Adrenal gland (tissue), 12 donors: ENCODE data around the gene ABCA13. TPM values are rescaled to one million over a fixed set of nuclear protein-coding genes. Genes with fewer than 3 reads are reported as not detected.
A peak's percentile ranks its signal among the peaks of the same experiment; 100 is the strongest.

ENCODE experiments used
- DNase-seq, 7 donors: peaks; one replicate each; pipeline ENCODE4 v3.0.0-alpha.2; 2019 to 2020
- H3K27ac ChIP-seq, 5 donors: fragments of 200-600 bp; sonication (generic) in 4 of 5; 1 replicate in 3 of 5; 2 replicates in 2 of 5; pipeline versions ENCODE4 v1.5.1 to v1.8.0; 2016 to 2020; ENCODE audit warnings: mild to moderate bottlenecking in 1 of 5
- H3K27me3 ChIP-seq: fragments of 200-600 bp; 2 replicates; pipeline ENCODE4 v1.8.0; 2021
- H3K36me3 ChIP-seq, 2 donors: fragments of 200-600 bp; replicated peaks in 1 of 2; 1 replicate in 1 of 2; 2 replicates in 1 of 2; pipeline versions ENCODE4 v1.5.1 to v1.8.0; 2018 to 2022
- H3K4me1 ChIP-seq, 2 donors: fragments of 200-600 bp; replicated peaks in 1 of 2; 1 replicate in 1 of 2; 2 replicates in 1 of 2; pipeline versions ENCODE4 v1.5.1 to v1.8.0; 2018 to 2021
- H3K4me3 ChIP-seq, 4 donors: fragments of 200-600 bp; sonication (generic) in 3 of 4; one replicate each; pipeline ENCODE4 v1.5.1; 2016 to 2018
- H3K9me3 ChIP-seq, 3 donors: fragments of 200-600 bp; sonication (generic) in 1 of 3; replicated peaks in 1 of 3; 1 replicate in 2 of 3; 2 replicates in 1 of 3; pipeline versions ENCODE4 v1.5.1 to v1.8.0; 2016 to 2021
- POLR2A ChIP-seq, 2 donors: fragments of 450-650 bp; IDR thresholded peaks; one replicate each; pipeline ENCODE4 v1.6.1; 2017; ENCODE audit warnings: antibody characterized with exemption in 2 of 2, mild to moderate bottlenecking in 2 of 2, moderate library complexity in 1 of 2
- WGBS, 4 donors: extraction: QIAGEN DNeasy Blood & Tissue Kit in 2 of 4; methylation state at CpG; one replicate each; pipeline versions ENCODE4 v1.1.5 to v1.1.7; 2013 to 2017; 5-methylcytosine and 5-hydroxymethylcytosine counted together
- intact Hi-C, 2 donors: fragments of 100-400 bp; cut with DNase I; formaldehyde crosslinking; loops; one replicate each; pipeline versions ENCODE4 v1.14.1 to v1.15.0; 2022 to 2023
- polyA plus RNA-seq, 3 donors: library from polyadenylated mRNA; stranded (reverse); fragments of 200-250 nt in 2 of 3; fragments of 350-450 nt in 1 of 3; fragmentation: Illumina TruSeq in 1 of 3; extraction: RNeasy Lipid Tissue Mini Kit (QIAGEN cat#74804) in 1 of 3; gene quantifications; one replicate each; pipeline ENCODE4 v1.2.3, GENCODE V29; 2013 to 2014
- total RNA-seq, 9 donors: library from RNA; depleted of rRNA in 4 of 9; stranded (reverse); fragments of >200 nt in 4 of 9; fragments of 120-200 nt in 1 of 9; fragmentation: NEBNext Ultra II Directional in 1 of 9; extraction: Animal tissue kit (Norgen Biotek cat#: 25700) in 1 of 9; gene quantifications; one replicate each; pipeline versions ENCODE4 v1.1.0 to v1.2.4, GENCODE V29; 2013 to 2023
- TF ChIP-seq, protein P1 (sequence below), 6 experiments: fragments of 450-650 bp in 4 of 6; fragments of 200-600 bp in 2 of 6; sonication (generic) in 1 of 6; IDR thresholded peaks; 1 replicate in 5 of 6; 2 replicates in 1 of 6; pipeline versions ENCODE4 v1.5.1 to v1.8.0; 2016 to 2021; ENCODE audit warnings: antibody characterized with exemption in 6 of 6, mild to moderate bottlenecking in 2 of 6, moderate library complexity in 1 of 6
- donor health status: healthy with polysubstance abuse.
- donor health status: Bipolar disorder and iron deficiency.
- donor health status: DM: yes; HTN: yes; CAD: no.
- donor health status: DM: no; HTN: no; CAD: no.
- donor health status: DM: no; HTN: no; CAD: no.
- donor health status: DM: yes; HTN: yes; CAD: no.

ABCA13 gene
- total and polyA plus RNA-seq, 12 donors = 0.03 to 0.94 (median 0.09) TPM; not detected in 4

DNA sequence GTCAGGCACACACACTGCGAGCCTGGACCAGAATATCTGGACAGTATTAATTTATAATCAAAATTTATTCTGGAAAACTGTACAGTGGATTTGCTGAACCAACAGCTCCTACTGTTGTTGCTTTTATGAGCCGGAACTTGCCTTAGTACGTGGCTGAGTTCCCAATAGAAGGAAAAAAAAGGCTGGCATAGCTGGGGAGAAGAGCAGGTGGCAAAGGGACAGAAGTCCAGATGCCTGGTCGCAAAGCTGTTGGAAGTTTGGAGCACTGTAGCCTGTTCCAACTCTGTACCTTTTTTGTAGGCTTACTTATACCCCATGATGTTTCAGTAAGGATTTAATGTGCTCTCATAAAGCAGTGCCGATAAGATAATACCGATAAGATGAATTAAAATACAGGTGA is 333.8 kb downstream of the ABCA13 start:
- Histone ChIP-seq H3K36me3 (no peaks in the 10 kb centered on the region), H3K4me1 (no peaks in the 10 kb centered on the region), H3K9me3 (no peaks in the 10 kb centered on the region), H3K27me3 (no peaks in the 10 kb centered on the region), H3K27ac (no peak overlapping the region), H3K4me3 (no peak overlapping the region)
- 89 to 92% (median 90%) methylated on average over 6 of the region's 6 CpGs for WGBS, 4 donors
- TF ChIP-seq POLR2A (IDR thresholded peaks at IDR 0.05) = no peak
- TF ChIP-seq, protein P1, sequence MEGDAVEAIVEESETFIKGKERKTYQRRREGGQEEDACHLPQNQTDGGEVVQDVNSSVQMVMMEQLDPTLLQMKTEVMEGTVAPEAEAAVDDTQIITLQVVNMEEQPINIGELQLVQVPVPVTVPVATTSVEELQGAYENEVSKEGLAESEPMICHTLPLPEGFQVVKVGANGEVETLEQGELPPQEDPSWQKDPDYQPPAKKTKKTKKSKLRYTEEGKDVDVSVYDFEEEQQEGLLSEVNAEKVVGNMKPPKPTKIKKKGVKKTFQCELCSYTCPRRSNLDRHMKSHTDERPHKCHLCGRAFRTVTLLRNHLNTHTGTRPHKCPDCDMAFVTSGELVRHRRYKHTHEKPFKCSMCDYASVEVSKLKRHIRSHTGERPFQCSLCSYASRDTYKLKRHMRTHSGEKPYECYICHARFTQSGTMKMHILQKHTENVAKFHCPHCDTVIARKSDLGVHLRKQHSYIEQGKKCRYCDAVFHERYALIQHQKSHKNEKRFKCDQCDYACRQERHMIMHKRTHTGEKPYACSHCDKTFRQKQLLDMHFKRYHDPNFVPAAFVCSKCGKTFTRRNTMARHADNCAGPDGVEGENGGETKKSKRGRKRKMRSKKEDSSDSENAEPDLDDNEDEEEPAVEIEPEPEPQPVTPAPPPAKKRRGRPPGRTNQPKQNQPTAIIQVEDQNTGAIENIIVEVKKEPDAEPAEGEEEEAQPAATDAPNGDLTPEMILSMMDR (IDR thresholded peaks at IDR 0.05) = no peak
- intact Hi-C loops = no loop called here
- no peak for DNase-seq

- Histone ChIP-seq H3K4me1 (no peaks in the 10 kb centered on the region), H3K9me3 (no peaks in the 10 kb centered on the region), H3K27ac (no peak overlapping the region), H3K4me3 (no peak overlapping the region), H3K36me3 (no peaks in the 10 kb centered on the region), H3K27me3 (no peaks in the 10 kb centered on the region)
- intact Hi-C loops = no loop called here
- no peak for DNase-seq
- TF ChIP-seq, protein P1 (IDR thresholded peaks at IDR 0.05) = no peak
- TF ChIP-seq POLR2A (IDR thresholded peaks at IDR 0.05) = no peak
- 80 to 85% (median 84%) methylated on average over 4 of the region's 4 CpGs for WGBS, 4 donors
Measured at GRCh38 chr7:48505466-48505865, 334.2 kb downstream of the ABCA13 start.

GRCh38 chr7:48506569-48506968 is 335.3 kb downstream of the ABCA13 start:
- intact Hi-C loops = no loop called here
- H3K36me3 ChIP-seq = no peaks in the 10 kb centered on the region
- H3K4me3 ChIP-seq = no peak overlapping the region
- H3K27me3 ChIP-seq = no peaks in the 10 kb centered on the region
- H3K4me1 ChIP-seq = no peaks in the 10 kb centered on the region
- no peak for TF ChIP-seq POLR2A (IDR thresholded peaks at IDR 0.05)
- TF ChIP-seq, protein P1 (IDR thresholded peaks at IDR 0.05) = no peak
- H3K9me3 ChIP-seq = no peaks in the 10 kb centered on the region
- WGBS, 4 donors = 77 to 86% (median 80%) methylated on average over 4 of the region's 4 CpGs
- DNase-seq = no peak
- no peak overlapping the region for H3K27ac ChIP-seq

DNA sequence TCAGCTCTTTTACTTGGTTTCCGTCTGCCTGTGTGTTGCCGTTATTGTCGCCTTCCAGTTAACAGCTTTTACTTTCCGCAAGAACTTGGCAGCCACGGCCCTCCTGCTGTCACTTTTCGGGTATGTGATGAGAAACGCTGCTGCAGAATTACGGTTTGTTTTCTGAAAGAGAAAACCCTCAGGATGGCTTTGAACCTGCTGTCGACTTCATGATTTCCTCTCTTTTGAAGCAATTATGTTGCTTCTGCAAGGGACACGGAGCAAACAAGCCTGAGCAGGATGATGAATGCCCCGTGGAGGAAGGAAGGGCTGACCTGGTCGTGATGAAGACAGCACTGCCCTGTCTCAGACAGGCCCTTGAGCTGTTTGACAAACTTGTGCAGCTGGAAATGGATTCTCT is 339.8 kb downstream of the ABCA13 start:
- no peaks in the 10 kb centered on the region for H3K36me3 ChIP-seq
- intact Hi-C loops = no loop called here
- no peaks in the 10 kb centered on the region for H3K4me1 ChIP-seq
- H3K9me3 ChIP-seq = no peaks in the 10 kb centered on the region
- no peaks in the 10 kb centered on the region for H3K27me3 ChIP-seq
- no peak overlapping the region for H3K4me3 ChIP-seq
- TF ChIP-seq, protein P1 (IDR thresholded peaks at IDR 0.05) = no peak
- TF ChIP-seq POLR2A (IDR thresholded peaks at IDR 0.05) = no peak
- H3K27ac ChIP-seq = no peak overlapping the region
- WGBS, 4 donors = 37 to 48% (median 44%) methylated on average over 12 of the region's 12 CpGs
- DNase-seq = peak in 2 of 7 donors; percentile 15 to 17
